ENCODE measurements around the gene IL1B. TPM values are rescaled to one million over a fixed set of nuclear protein-coding genes. Genes with fewer than 3 reads are reported as not detected.

The IL1B gene
- 1 to 10 TPM; 1.0 to 2.6 TPM for total RNA-seq

- H3K9me3 ChIP-seq: no peaks in the 10 kb centered on the region
- TF ChIP-seq, protein P1, sequence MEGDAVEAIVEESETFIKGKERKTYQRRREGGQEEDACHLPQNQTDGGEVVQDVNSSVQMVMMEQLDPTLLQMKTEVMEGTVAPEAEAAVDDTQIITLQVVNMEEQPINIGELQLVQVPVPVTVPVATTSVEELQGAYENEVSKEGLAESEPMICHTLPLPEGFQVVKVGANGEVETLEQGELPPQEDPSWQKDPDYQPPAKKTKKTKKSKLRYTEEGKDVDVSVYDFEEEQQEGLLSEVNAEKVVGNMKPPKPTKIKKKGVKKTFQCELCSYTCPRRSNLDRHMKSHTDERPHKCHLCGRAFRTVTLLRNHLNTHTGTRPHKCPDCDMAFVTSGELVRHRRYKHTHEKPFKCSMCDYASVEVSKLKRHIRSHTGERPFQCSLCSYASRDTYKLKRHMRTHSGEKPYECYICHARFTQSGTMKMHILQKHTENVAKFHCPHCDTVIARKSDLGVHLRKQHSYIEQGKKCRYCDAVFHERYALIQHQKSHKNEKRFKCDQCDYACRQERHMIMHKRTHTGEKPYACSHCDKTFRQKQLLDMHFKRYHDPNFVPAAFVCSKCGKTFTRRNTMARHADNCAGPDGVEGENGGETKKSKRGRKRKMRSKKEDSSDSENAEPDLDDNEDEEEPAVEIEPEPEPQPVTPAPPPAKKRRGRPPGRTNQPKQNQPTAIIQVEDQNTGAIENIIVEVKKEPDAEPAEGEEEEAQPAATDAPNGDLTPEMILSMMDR (IDR thresholded peaks at IDR 0.05): no peak
- H3K36me3 ChIP-seq: no peaks in the 10 kb centered on the region
- H3K4me3 ChIP-seq: no peak within 1 kb of the TSS
- no peaks in the 10 kb centered on the region for H3K27me3 ChIP-seq
- no peak for DNase-seq (ENCODE audit: low spot score)
- H3K4me1 ChIP-seq: no peaks in the 10 kb centered on the region
- H3K27ac ChIP-seq: no peak within 1 kb of the TSS
These were observed at the start of gene IL1B for GRCh38 chr2:112836695-112837117. Gene IL1B, minus strand, starts transcription at chr2:112836779. Its CDS starts 550 bp downstream, at chr2:112836229.

DNA sequence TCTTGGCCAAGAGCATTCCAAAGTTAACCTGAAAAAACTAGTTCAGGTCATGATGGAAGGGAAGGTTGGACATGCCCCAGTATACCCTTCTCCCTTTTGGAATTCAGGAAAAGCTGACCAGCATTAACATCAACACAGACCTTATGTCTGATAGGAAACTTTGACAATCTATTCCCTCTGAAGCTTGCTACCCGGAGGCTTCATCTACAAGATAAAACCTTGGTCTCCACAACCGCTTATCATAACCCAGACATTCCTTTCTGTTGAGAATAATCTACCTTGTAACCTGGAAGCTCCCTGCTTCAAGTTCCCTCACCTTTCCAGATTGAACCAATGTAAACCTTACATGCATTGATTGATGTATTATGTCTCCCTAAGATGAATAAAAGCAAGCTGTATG, 49.7 kb upstream of the IL1B start:
- no peak overlapping the region for H3K27ac ChIP-seq
- no peak for DNase-seq (ENCODE audit: low spot score)
- H3K4me3 ChIP-seq: no peak overlapping the region
- TF ChIP-seq, protein P1 (IDR thresholded peaks at IDR 0.05): no peak
- H3K9me3 ChIP-seq: no peaks in the 10 kb centered on the region
- no peaks in the 10 kb centered on the region for H3K36me3 ChIP-seq
- no peaks in the 10 kb centered on the region for H3K4me1 ChIP-seq
- no peaks in the 10 kb centered on the region for H3K27me3 ChIP-seq

DNA sequence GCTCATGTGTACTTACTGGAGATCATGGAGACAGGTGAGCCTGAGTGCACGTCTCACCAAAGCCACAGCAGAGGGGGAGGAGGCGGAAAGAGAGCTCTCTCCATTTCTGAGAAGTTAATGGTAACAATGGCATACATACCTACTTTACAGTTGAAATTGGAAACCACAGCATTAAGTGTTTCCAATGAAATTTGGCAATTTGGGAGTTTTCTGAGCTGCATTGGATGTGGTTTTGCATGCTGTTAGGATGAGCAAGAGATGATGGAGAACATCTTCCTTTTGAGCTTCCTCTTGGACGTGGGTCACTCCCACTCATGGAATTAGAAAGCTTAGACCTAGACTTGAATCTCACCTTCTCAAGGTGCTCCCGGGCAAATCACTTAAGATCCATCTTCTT, 48.9 kb upstream of the IL1B start:
- Histone ChIP-seq H3K27me3 (no peaks in the 10 kb centered on the region), H3K27ac (no peak overlapping the region), H3K4me1 (no peaks in the 10 kb centered on the region), H3K9me3 (no peaks in the 10 kb centered on the region), H3K4me3 (no peak overlapping the region), H3K36me3 (no peaks in the 10 kb centered on the region)
- TF ChIP-seq, protein P1 (IDR thresholded peaks at IDR 0.05): no peak
- no peak for DNase-seq (ENCODE audit: low spot score)

DNA sequence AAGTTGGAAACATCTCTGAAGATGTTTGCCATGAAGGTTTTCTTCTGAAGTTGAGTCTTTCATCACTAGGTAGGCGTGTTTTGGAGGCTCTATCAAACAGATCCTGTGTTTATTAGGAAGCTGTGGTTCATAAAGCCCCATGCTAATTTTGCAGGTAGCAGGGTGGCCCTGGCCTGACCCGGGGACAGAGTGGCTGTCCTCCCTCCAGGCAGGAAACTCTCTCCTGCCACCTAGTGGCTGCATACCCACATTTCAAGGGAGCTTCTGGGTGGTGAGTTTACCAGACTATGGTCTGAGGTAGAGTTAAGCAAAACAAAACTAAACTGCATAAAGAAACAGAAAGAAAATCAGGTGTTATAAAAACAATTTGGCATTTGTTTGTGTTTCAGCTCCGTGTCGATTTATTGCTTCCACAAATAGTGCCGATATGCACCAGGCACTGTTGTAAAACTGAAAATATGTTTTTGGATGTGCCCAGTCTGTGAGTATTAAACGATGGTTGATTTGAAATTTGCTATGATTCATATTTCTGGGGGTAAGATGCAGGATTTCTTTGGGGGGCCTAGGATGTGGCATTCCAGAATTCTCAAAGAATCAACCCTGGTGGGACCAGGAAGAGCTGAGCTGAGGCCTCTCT, 48.4 kb upstream of the IL1B start:
- Histone ChIP-seq H3K27me3 (no peaks in the 10 kb centered on the region), H3K36me3 (no peaks in the 10 kb centered on the region), H3K27ac (no peak overlapping the region), H3K4me1 (no peaks in the 10 kb centered on the region), H3K4me3 (no peak overlapping the region), H3K9me3 (no peaks in the 10 kb centered on the region)
- no peak for DNase-seq (ENCODE audit: low spot score)
- TF ChIP-seq, protein P1 (IDR thresholded peaks at IDR 0.05): peak; percentile 25 to 73

DNA sequence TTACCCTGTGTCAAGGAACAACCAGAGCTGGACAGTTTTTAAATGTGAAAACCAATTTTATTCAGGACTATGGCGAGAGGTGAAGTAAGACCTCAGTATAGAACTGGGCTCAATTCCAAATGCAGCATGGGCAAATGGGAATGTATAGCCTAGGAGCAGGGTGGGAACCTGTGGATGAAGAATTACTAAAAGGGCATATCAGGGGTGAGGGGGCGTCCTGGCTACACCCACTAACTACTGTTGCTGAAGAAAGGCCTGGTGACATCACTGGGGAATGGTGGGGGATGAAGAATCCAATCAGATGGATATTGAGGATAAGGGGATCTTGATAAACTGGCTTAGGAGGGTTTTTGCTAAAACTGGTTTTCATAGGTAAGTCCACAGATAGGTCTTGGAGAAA, 47.1 kb upstream of the IL1B start:
- DNase-seq (ENCODE audit: low spot score): no peak
- H3K36me3 ChIP-seq: no peaks in the 10 kb centered on the region
- TF ChIP-seq, protein P1 (IDR thresholded peaks at IDR 0.05): no peak
- no peak overlapping the region for H3K4me3 ChIP-seq
- no peaks in the 10 kb centered on the region for H3K4me1 ChIP-seq
- H3K27ac ChIP-seq: no peak overlapping the region
- H3K27me3 ChIP-seq: no peaks in the 10 kb centered on the region
- no peaks in the 10 kb centered on the region for H3K9me3 ChIP-seq
